Activated CD8-positive, alpha-beta T cell treated with anti-CD3 and anti-CD28 coated beads, Interleukin-2, amount 10 ng/mL, durations not matched to agents 7 days and 5 days (primary cell): ENCODE results near the gene USP3. TPM values are rescaled to one million over a fixed set of nuclear protein-coding genes. Genes with fewer than 3 reads are reported as not detected.
"Not testable (repeated sequence)": the region's sequence is repeated elsewhere in the genome, so short reads cannot be mapped to it uniquely, and the experiment has no call there.

Experiments
- ATAC-seq: fragments of 150-1000 bp; cut with Tn5 transposase; one replicate; pipeline ENCODE4 v1.10.0; 2021; ENCODE audit warnings: moderate library complexity
- CTCF ChIA-PET: fragments of 350-600 bp; sonication (Branson Sonifier 250); formaldehyde crosslinking; loops from one replicate; lab custom pipeline; 2021; ENCODE audit warnings: antibody characterized with exemption; lab: Charles Lee
- POLR2A ChIA-PET: fragments of 350-600 bp; sonication (Branson Sonifier 250); formaldehyde crosslinking; loops from one replicate; lab custom pipeline; 2021; ENCODE audit warnings: antibody characterized with exemption; lab: Charles Lee
- DNase-seq: peaks from one replicate; pipeline ENCODE4 v3.0.0-alpha.2; 2020
- H3K27ac Mint-ChIP-seq: one replicate; pipeline ENCODE4 v1.8.0; 2021; ENCODE audit warnings: mild to moderate bottlenecking, mixed read lengths
- H3K27me3 Mint-ChIP-seq: one replicate; pipeline ENCODE4 v1.8.0; 2021; ENCODE audit warnings: low read depth, mixed read lengths
- H3K36me3 Mint-ChIP-seq: one replicate; pipeline ENCODE4 v1.8.0; 2021; ENCODE audit warnings: low read depth, mixed read lengths
- H3K4me1 Mint-ChIP-seq: one replicate; pipeline ENCODE4 v1.8.0; 2021; ENCODE audit warnings: low read depth, mixed read lengths
- H3K4me3 Mint-ChIP-seq: one replicate; pipeline ENCODE4 v1.8.0; 2021; ENCODE audit warnings: mild to moderate bottlenecking, mixed read lengths
- H3K9me3 Mint-ChIP-seq: one replicate; pipeline ENCODE4 v1.8.0; 2022; ENCODE audit warnings: mixed read lengths; ENCODE audit not compliant: insufficient read depth
- total RNA-seq, 2 experiments: library from RNA; stranded (reverse); gene quantifications; one replicate each; pipeline ENCODE4 v1.2.3, GENCODE V29; 2021

USP3 gene
- total RNA-seq, 2 experiments from 2014 or later = 48.3 to 49.1 TPM

DNA sequence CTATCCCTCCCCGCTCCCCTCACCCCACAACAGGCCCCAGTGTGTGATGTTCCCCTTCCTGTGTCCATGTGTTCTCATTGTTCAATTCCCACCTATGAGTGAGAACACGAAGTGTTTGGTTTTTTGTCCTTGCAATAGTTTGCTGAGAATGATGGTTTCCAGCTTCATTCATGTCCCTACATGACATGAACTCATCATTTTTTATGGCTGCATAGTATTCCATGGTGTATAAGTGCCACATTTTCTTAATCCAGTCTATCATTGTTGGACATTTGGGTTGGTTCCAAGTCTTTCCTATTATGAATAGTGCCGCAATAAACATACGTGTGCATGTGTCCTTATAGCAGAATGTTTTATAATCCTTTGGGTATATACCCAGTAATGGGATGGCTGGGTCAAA is 112.8 kb downstream of the USP3 start:
- H3K9me3 Mint-ChIP-seq, CTCF ChIA-PET, H3K4me3 Mint-ChIP-seq, H3K4me1 Mint-ChIP-seq, ATAC-seq, POLR2A ChIA-PET, H3K27ac Mint-ChIP-seq, DNase-seq, H3K27me3 Mint-ChIP-seq: not testable (repeated sequence)
- H3K36me3 Mint-ChIP-seq = peaks cover 55% of the 10 kb centered on the region

- CTCF ChIA-PET, H3K27me3 Mint-ChIP-seq, POLR2A ChIA-PET, H3K4me1 Mint-ChIP-seq, H3K9me3 Mint-ChIP-seq, ATAC-seq, DNase-seq, H3K27ac Mint-ChIP-seq, H3K4me3 Mint-ChIP-seq: not testable (repeated sequence)
- peaks cover 56% of the 10 kb centered on the region for H3K36me3 Mint-ChIP-seq
Observed at GRCh38 chr15:63617627-63618026, 113.2 kb downstream of the USP3 start.

DNA sequence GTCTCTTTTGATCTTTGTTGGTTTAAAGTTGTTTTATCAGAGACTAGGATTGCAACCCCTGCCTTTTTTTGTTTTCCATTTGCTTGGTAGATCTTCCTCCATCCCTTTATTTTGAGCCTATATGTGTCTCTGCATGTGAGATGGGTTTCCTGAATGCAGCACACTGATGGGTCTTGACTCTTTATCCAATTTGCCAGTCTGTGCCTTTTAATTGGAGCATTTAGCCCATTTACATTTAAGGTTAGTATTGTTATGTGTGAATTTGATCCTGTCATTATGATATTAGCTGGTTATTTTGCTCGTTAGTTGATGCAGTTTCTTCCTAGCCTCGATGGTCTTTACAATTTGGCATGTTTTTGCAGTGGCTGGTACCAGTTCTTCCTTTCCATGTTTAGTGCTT is 116.4 kb downstream of the USP3 start:
- ATAC-seq, H3K4me1 Mint-ChIP-seq, POLR2A ChIA-PET, H3K27me3 Mint-ChIP-seq, DNase-seq, H3K27ac Mint-ChIP-seq, CTCF ChIA-PET, H3K4me3 Mint-ChIP-seq, H3K9me3 Mint-ChIP-seq: not testable (repeated sequence)
- peaks cover 61% of the 10 kb centered on the region for H3K36me3 Mint-ChIP-seq

- no peak for DNase-seq
- no peak overlapping the region for H3K27ac Mint-ChIP-seq
- H3K27me3 Mint-ChIP-seq = no peaks in the 10 kb centered on the region
- no peaks in the 10 kb centered on the region for H3K9me3 Mint-ChIP-seq
- CTCF ChIA-PET = interaction anchor here (0.5 to 3.8 kb wide), 4 partner anchors 8 to 45 kb away, joined by 3 to 22 read pairs (median 4); no protein-coding TSS in a partner anchor
- peaks cover 62% of the 10 kb centered on the region for H3K36me3 Mint-ChIP-seq
- peaks cover 6% of the 10 kb centered on the region for H3K4me1 Mint-ChIP-seq
- H3K4me3 Mint-ChIP-seq = no peak overlapping the region
- POLR2A ChIA-PET = no interaction called here
- no peak for ATAC-seq
Observed at GRCh38 chr15:63623232-63623969, 119.0 kb downstream of the USP3 start.

- CTCF ChIA-PET = interaction anchor here (0.8 to 2.0 kb wide), 6 partner anchors 15 to 441 kb away, joined by 3 to 8 read pairs (median 3); no protein-coding TSS in a partner anchor
- H3K27ac Mint-ChIP-seq = no peak overlapping the region
- no peaks in the 10 kb centered on the region for H3K9me3 Mint-ChIP-seq
- POLR2A ChIA-PET = no interaction called here
- H3K4me1 Mint-ChIP-seq = peaks cover 6% of the 10 kb centered on the region
- DNase-seq (no peak), ATAC-seq (no peak)
- H3K27me3 Mint-ChIP-seq = no peaks in the 10 kb centered on the region
- H3K4me3 Mint-ChIP-seq = no peak overlapping the region
- peaks cover 64% of the 10 kb centered on the region for H3K36me3 Mint-ChIP-seq
Observed at GRCh38 chr15:63626955-63627354, 122.6 kb downstream of the USP3 start.

GRCh38 chr15:63628123-63628822 is 123.9 kb downstream of the USP3 start:
- H3K4me1 Mint-ChIP-seq = peaks cover 6% of the 10 kb centered on the region
- H3K36me3 Mint-ChIP-seq = peaks cover 59% of the 10 kb centered on the region
- ChIA-PET POLR2A (no interaction called here), CTCF (interaction anchor here (0.8 to 2.0 kb wide), 3 partner anchors 124 to 440 kb away, joined by 3 to 8 read pairs (median 6); no protein-coding TSS in a partner anchor)
- H3K9me3 Mint-ChIP-seq = no peaks in the 10 kb centered on the region
- ATAC-seq (no peak), DNase-seq (no peak)
- H3K4me3 Mint-ChIP-seq = no peak overlapping the region
- no peak overlapping the region for H3K27ac Mint-ChIP-seq
- no peaks in the 10 kb centered on the region for H3K27me3 Mint-ChIP-seq

DNA sequence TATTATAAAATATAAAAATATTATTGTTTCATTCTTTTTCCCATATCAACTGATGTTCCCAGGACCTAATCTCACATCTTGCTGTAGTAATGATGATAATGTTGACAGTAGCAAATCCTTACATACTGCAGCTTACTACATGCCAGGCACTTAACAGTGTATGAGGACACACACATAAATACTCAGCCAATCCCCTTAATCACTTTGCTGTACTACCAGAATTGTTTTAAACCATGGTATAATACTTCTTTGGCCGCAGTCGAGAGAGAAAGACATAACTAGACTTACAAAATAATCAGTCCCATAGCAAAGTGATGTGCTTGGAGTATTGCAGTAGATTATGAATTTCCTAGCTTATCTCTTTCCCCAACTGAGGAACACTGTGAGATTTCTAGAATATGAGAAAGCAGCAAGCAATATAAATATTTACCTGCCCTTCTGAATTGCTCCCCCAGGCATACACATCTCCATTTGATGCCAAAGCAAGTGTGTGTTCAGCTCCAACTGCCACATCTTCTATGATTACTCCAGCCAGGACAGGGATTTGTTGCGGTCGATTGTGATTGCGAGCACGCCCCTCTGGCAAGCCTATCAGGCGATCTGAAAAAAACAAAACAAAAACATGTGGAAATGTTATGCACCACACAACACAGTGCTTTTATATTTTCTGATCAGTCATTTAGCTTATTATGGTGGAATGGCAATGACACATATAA is 125.8 kb downstream of the USP3 start:
- ChIA-PET POLR2A (no interaction called here), CTCF (interaction anchor here (0.6 to 1.1 kb wide), 4 partner anchors 14 to 1557 kb away, joined by 3 to 5 read pairs (median 3); no protein-coding TSS in a partner anchor)
- Mint-ChIP-seq H3K4me1 (peaks cover 6% of the 10 kb centered on the region), H3K27me3 (no peaks in the 10 kb centered on the region), H3K27ac (peak overlapping the region; percentile 12), H3K4me3 (no peak overlapping the region), H3K36me3 (peaks cover 62% of the 10 kb centered on the region), H3K9me3 (no peaks in the 10 kb centered on the region)
- no peak for DNase-seq
- ATAC-seq = no peak

- H3K4me3 Mint-ChIP-seq = no peak overlapping the region
Observed at GRCh38 chr15:63633312-63633711, 128.9 kb downstream of the USP3 start.

DNA sequence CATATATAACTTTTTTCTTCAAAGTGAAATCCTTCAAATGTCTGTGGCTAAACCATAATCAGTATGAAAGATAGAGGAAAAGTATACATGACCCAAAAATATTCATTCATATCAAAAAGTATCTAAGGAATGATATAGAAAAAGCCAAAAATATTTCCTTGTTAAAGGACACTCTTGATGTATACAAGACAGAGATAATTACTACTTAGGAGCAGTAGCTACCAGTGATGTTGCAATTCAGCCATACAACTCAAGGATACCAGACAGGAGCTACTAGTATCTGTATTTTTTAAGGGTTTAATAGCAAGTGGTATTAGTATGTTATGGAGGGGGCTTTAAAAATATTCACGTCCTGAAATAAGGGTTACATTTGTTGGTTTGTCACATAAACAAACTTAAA is 129.8 kb downstream of the USP3 start:
- ATAC-seq (no peak), DNase-seq (no peak)
- Mint-ChIP-seq H3K27ac (no peak overlapping the region), H3K4me3 (no peak overlapping the region), H3K27me3 (no peaks in the 10 kb centered on the region), H3K4me1 (peaks cover 15% of the 10 kb centered on the region), H3K9me3 (no peaks in the 10 kb centered on the region), H3K36me3 (peaks cover 61% of the 10 kb centered on the region)
- POLR2A ChIA-PET = no interaction called here
- CTCF ChIA-PET = interaction anchor here (0.8 to 1.8 kb wide), 3 partner anchors 10 to 433 kb away, joined by 3 to 8 read pairs (median 5); no protein-coding TSS in a partner anchor

More at GRCh38 chr15:63633312-63633711, 128.9 kb downstream of the USP3 start:
- Mint-ChIP-seq H3K27ac (no peak overlapping the region), H3K27me3 (no peaks in the 10 kb centered on the region), H3K4me1 (peaks cover 10% of the 10 kb centered on the region), H3K36me3 (peaks cover 63% of the 10 kb centered on the region), H3K9me3 (no peaks in the 10 kb centered on the region)
- CTCF ChIA-PET = interaction anchor here (0.8 to 1.8 kb wide), 4 partner anchors 10 to 434 kb away, joined by 3 to 8 read pairs (median 5); no protein-coding TSS in a partner anchor
- no peak for ATAC-seq
- POLR2A ChIA-PET = no interaction called here
- no peak for DNase-seq

DNA sequence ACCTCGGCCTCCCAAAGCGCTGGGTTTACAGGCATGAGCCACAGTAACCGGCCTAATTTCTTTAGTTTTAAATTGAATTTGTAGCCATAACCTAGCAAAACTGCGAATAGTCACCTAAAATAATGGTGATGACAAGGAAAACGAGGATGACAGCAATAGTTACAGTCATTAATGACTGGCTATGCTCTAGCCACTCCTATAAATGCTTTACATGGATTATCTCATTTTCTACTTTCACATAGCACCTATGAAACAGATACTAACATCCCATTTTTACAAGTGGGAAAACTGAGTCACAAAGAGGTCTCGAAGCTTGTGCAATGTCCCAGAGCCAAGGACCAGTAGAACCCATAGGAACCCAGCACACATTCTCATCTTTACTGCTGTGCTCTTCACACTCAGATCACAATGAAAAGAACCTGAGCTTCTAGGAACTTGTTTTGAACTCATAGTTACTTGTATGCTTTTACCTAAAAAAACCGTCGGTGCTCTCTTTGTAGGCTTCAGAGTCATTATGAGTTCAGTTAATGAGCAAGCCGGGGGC is 132.2 kb downstream of the USP3 start:
- CTCF ChIA-PET = interaction anchor here (0.6 to 2.1 kb wide), 5 partner anchors 26 to 430 kb away, joined by 3 to 9 read pairs (median 3); partner anchors contain the start of gene DAPK2
- no peaks in the 10 kb centered on the region for H3K27me3 Mint-ChIP-seq
- H3K27ac Mint-ChIP-seq = no peak overlapping the region
- no peak for DNase-seq
- H3K4me3 Mint-ChIP-seq = no peak overlapping the region
- POLR2A ChIA-PET = no interaction called here
- ATAC-seq = no peak
- H3K36me3 Mint-ChIP-seq = peaks cover 56% of the 10 kb centered on the region
- H3K4me1 Mint-ChIP-seq = peaks cover 15% of the 10 kb centered on the region
- H3K9me3 Mint-ChIP-seq = no peaks in the 10 kb centered on the region

DNA sequence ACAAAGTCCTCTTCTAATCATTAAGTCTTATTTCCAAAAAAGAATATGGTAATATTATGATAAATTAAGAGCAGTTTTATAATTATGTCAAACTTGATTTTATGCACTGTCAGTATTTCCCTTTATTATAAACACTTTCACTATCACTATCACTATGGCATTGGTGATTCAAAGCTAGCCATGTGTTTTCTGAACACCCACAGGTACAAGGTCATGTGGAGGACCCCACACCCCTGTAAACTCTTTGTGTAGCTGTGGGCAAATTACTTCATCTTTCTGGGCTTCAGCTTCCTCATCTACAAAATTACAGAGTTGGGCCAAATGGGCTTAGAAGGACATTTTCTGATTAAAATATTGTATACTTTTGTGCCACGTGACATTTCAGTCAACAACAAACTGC is 134.4 kb downstream of the USP3 start:
- no peak overlapping the region for H3K4me3 Mint-ChIP-seq
- H3K9me3 Mint-ChIP-seq = no peaks in the 10 kb centered on the region
- ChIA-PET CTCF (no interaction called here), POLR2A (no interaction called here)
- H3K4me1 Mint-ChIP-seq = peaks cover 15% of the 10 kb centered on the region
- peak; percentile 51 for ATAC-seq
- no peak overlapping the region for H3K27ac Mint-ChIP-seq
- peaks cover 49% of the 10 kb centered on the region for H3K36me3 Mint-ChIP-seq
- no peaks in the 10 kb centered on the region for H3K27me3 Mint-ChIP-seq
- no peak for DNase-seq
